Measurements from ENCODE around the gene ARHGEF33. TPM values are rescaled to one million over a fixed set of nuclear protein-coding genes. Genes with fewer than 3 reads are reported as not detected.

ARHGEF33 gene
- total RNA-seq, 1 donor from 2014 or later = 1.5 TPM

DNA sequence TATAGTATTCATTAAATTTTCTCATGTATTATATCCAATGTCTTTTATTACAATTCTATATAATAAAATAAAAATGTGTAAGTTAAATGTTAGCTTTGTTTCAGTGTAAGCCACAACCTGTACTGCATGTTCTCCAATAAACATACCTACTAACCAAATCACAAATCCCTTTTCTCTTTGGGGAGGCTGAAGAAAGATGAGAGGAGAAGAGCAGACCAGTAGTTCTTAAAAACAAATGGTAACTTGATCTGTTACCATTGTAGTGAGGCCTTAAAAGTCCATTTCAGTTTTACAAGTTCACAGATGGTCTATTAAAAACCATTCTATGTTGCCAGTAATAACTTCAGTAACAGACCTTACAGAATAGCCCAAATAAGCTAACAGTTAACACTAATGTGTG lies 130.7 kb downstream of the ARHGEF33 start:
- ATAC-seq = no peak
- no peaks in the 10 kb centered on the region for H3K27me3 ChIP-seq (ENCODE audit: low read depth)
- peaks cover 15% of the 10 kb centered on the region for H3K36me3 ChIP-seq
- peaks cover 13% of the 10 kb centered on the region for H3K4me1 ChIP-seq
- intact Hi-C loops (cut with DNase I) = no loop called here
- no peak for TF ChIP-seq CTCF (IDR thresholded peaks at IDR 0.05)
- H3K4me3 ChIP-seq = no peak overlapping the region
- H3K9me3 ChIP-seq = no peaks in the 10 kb centered on the region
- no peak overlapping the region for H3K27ac ChIP-seq
- no peak for DNase-seq

GRCh38 chr2:39022642-39023235 lies 133.1 kb downstream of the ARHGEF33 start:
- ATAC-seq (no peak), DNase-seq (no peak)
- peaks cover 17% of the 10 kb centered on the region for H3K36me3 ChIP-seq
- TF ChIP-seq CTCF (IDR thresholded peaks at IDR 0.05) = no peak
- peaks cover 7% of the 10 kb centered on the region for H3K4me1 ChIP-seq
- no peaks in the 10 kb centered on the region for H3K27me3 ChIP-seq (ENCODE audit: low read depth)
- intact Hi-C loops (cut with DNase I) = no loop called here
- H3K9me3 ChIP-seq = no peaks in the 10 kb centered on the region
- H3K27ac ChIP-seq = no peak overlapping the region
- H3K4me3 ChIP-seq = no peak overlapping the region

GRCh38 chr2:39023649-39024048 lies 134.0 kb downstream of the ARHGEF33 start:
- Histone ChIP-seq H3K27me3 (ENCODE audit: low read depth) (no peaks in the 10 kb centered on the region), H3K36me3 (peaks cover 24% of the 10 kb centered on the region), H3K4me1 (peaks cover 7% of the 10 kb centered on the region), H3K9me3 (no peaks in the 10 kb centered on the region), H3K4me3 (no peak overlapping the region), H3K27ac (no peak overlapping the region)
- no peak for TF ChIP-seq CTCF (IDR thresholded peaks at IDR 0.05)
- no peak for DNase-seq
- ATAC-seq = no peak
- intact Hi-C loops (cut with DNase I) = no loop called here

GRCh38 chr2:39024833-39025232 lies 135.2 kb downstream of the ARHGEF33 start:
- no peak for TF ChIP-seq CTCF (IDR thresholded peaks at IDR 0.05)
- no peak overlapping the region for H3K27ac ChIP-seq
- peak in 1 of 2 donors; percentile 9 for ATAC-seq
- H3K4me3 ChIP-seq = no peak overlapping the region
- H3K27me3 ChIP-seq (ENCODE audit: low read depth) = no peaks in the 10 kb centered on the region
- H3K9me3 ChIP-seq = no peaks in the 10 kb centered on the region
- intact Hi-C loops (cut with DNase I) = no loop called here
- H3K4me1 ChIP-seq = peaks cover 7% of the 10 kb centered on the region
- DNase-seq = no peak
- peaks cover 34% of the 10 kb centered on the region for H3K36me3 ChIP-seq

Other genes with a start within 250 kb of the ARHGEF33 start
- gene GALM, start 223.8 kb upstream of the ARHGEF33 start, total RNA-seq = 17.7 TPM
- gene SRSF7, start 138.5 kb upstream of the ARHGEF33 start, total RNA-seq = 99.7 TPM
- 11.1 TPM for gene GEMIN6, start 111.7 kb upstream of the ARHGEF33 start, total RNA-seq
- 15.5 TPM for gene DHX57, start 13.9 kb upstream of the ARHGEF33 start, total RNA-seq
- 18.4 TPM for gene MORN2, start 13.9 kb upstream of the ARHGEF33 start, total RNA-seq
- gene SOS1, start 231.2 kb downstream of the ARHGEF33 start, total RNA-seq = 43.6 TPM

All from lower lobe of right lung (tissue), 2 donors.